HG03025 (cell line): ENCODE data around the gene GLYATL1.
"Not testable (repeated sequence)": the region's sequence is repeated elsewhere in the genome, so short reads cannot be mapped to it uniquely, and the experiment has no call there.

Source experiments
- ATAC-seq: cut with Tn5 transposase; IDR thresholded peaks from one replicate; pipeline ENCODE4 v1.9.1; 2021; ENCODE audit warnings: mild to moderate bottlenecking, moderate library complexity; ENCODE audit not compliant: unreplicated experiment, low FRiP score

GLYATL1 gene

DNA sequence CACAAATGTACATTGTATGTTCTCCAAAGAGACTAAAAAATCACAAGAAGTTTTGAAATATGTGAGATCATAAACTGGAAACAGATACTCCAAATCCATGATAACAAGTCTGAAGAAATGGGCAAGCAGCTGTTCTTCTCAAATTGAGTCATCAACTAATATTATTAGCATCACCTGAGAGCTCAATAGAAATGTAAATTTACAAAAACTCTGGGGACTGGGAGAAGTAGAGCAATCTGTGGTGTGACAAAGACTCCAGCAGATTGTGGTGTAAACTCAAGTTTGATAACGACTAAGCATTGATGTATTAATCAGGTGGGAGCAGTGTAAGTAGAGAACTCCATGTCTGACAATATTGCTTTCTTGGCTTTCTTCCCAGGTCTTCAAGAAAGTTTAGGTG lies 53.2 kb downstream of the GLYATL1 start:
- no peak for ATAC-seq

GRCh38 chr11:58994171-58994570 lies 54.9 kb downstream of the GLYATL1 start:
- ATAC-seq, result no peak

DNA sequence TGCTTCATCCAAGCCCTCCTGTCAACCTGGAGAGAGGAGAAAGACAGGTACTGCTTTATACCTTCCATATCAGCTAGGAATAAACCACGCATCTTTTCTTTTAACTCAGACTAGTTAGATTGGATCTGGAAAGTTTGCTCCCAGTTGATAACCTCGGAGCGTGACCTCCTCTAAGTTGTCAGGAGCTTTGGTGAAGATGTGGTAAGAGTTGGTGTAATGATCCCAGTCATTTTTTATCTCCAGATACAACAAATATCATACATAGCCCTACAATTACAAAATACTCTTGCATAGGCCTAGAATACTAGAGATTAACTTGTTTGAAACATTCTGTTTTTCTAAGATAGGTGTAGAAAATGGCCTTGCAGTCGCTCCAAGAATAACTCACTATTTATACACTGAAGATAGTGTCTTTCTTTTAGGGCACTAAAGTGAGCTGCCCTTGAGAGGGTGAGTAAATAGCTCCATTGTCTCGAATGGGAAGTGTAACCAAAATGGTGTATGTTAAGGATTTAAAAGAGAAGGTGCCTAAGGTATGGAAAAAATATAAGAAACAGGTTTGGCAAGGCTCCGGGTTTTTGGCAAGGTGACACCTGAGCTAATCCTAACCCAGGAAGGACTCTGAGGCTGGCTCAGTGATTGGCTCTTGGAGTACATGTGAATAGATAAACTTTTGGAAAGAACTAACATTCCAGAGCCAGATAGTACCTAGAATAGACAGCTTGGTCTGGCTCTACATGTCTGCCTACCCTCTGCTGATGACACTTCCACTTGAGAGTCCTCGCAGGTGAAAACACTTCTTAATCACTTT lies 59.4 kb downstream of the GLYATL1 start:
- ATAC-seq, result no peak

- ATAC-seq, result no peak
These were observed 60.0 kb downstream of the GLYATL1 start for GRCh38 chr11:58999291-58999680.

GRCh38 chr11:59000003-59000402 lies 60.7 kb downstream of the GLYATL1 start:
- no peak for ATAC-seq

- not testable (repeated sequence) for ATAC-seq
These were observed 62.7 kb downstream of the GLYATL1 start for GRCh38 chr11:59002006-59002405.
